ENCODE measurements around the gene UMODL1. TPM values are rescaled to one million over a fixed set of nuclear protein-coding genes. Genes with fewer than 3 reads are reported as not detected.

Gene UMODL1
- total and polyA plus RNA-seq, 9 donors = 0.03 to 0.20 (median 0.04) TPM; not detected in 6

GRCh38 chr21:42027822-42028765 is 43.0 kb upstream of the UMODL1 start:
- Histone ChIP-seq H3K27ac (ENCODE audit: low read length) (peak overlapping the region; percentile 83), H3K4me3 (ENCODE audit: low read length) (no peak overlapping the region), H3K36me3 (ENCODE audit: control insufficient read depth, insufficient read depth, low read length) (no peaks in the 10 kb centered on the region), H3K9me3 (replicated peaks; ENCODE audit: control insufficient read depth, low read depth, low read length) (no peaks in the 10 kb centered on the region), H3K27me3 (ENCODE audit: control insufficient read depth, insufficient read depth, low read length) (peaks cover 10% of the 10 kb centered on the region), H3K4me1 (ENCODE audit: control insufficient read depth, insufficient read depth, low read length) (peaks cover 18% of the 10 kb centered on the region)
- peak; percentile 87 for DNase-seq
- 30% methylated on average over 17 of the region's 26 CpGs for WGBS (ENCODE audit: insufficient coverage)

GRCh38 chr21:42028766-42029425 is 42.2 kb upstream of the UMODL1 start:
- Histone ChIP-seq H3K36me3 (ENCODE audit: control insufficient read depth, insufficient read depth, low read length) (no peaks in the 10 kb centered on the region), H3K4me1 (ENCODE audit: control insufficient read depth, insufficient read depth, low read length) (peaks cover 18% of the 10 kb centered on the region), H3K9me3 (replicated peaks; ENCODE audit: control insufficient read depth, low read depth, low read length) (no peaks in the 10 kb centered on the region), H3K27ac (ENCODE audit: low read length) (peak overlapping the region; percentile 80), H3K27me3 (ENCODE audit: control insufficient read depth, insufficient read depth, low read length) (peaks cover 7% of the 10 kb centered on the region), H3K4me3 (ENCODE audit: low read length) (no peak overlapping the region)
- WGBS (ENCODE audit: insufficient coverage) = 60% methylated on average over 1 of the region's 9 CpGs
- DNase-seq = no peak

GRCh38 chr21:42030311-42030710 is 40.8 kb upstream of the UMODL1 start:
- DNase-seq = no peak
- Histone ChIP-seq H3K4me1 (ENCODE audit: control insufficient read depth, insufficient read depth, low read length) (peaks cover 18% of the 10 kb centered on the region), H3K27me3 (ENCODE audit: control insufficient read depth, insufficient read depth, low read length) (peaks cover 7% of the 10 kb centered on the region), H3K4me3 (ENCODE audit: low read length) (no peak overlapping the region), H3K9me3 (replicated peaks; ENCODE audit: control insufficient read depth, low read depth, low read length) (no peaks in the 10 kb centered on the region), H3K27ac (ENCODE audit: low read length) (no peak overlapping the region), H3K36me3 (ENCODE audit: control insufficient read depth, insufficient read depth, low read length) (no peaks in the 10 kb centered on the region)
- 85% methylated on average over 1 of the region's 4 CpGs for WGBS (ENCODE audit: insufficient coverage)

GRCh38 chr21:42031241-42031640 is 39.9 kb upstream of the UMODL1 start:
- Histone ChIP-seq H3K27ac (ENCODE audit: low read length) (no peak overlapping the region), H3K4me1 (ENCODE audit: control insufficient read depth, insufficient read depth, low read length) (peaks cover 14% of the 10 kb centered on the region), H3K36me3 (ENCODE audit: control insufficient read depth, insufficient read depth, low read length) (no peaks in the 10 kb centered on the region), H3K4me3 (ENCODE audit: low read length) (no peak overlapping the region), H3K9me3 (replicated peaks; ENCODE audit: control insufficient read depth, low read depth, low read length) (no peaks in the 10 kb centered on the region), H3K27me3 (ENCODE audit: control insufficient read depth, insufficient read depth, low read length) (peaks cover 2% of the 10 kb centered on the region)
- DNase-seq = no peak
- 71% methylated on average over 8 of the region's 9 CpGs for WGBS (ENCODE audit: insufficient coverage)

- Histone ChIP-seq H3K36me3 (ENCODE audit: control insufficient read depth, insufficient read depth, low read length) (no peaks in the 10 kb centered on the region), H3K9me3 (replicated peaks; ENCODE audit: control insufficient read depth, low read depth, low read length) (no peaks in the 10 kb centered on the region), H3K27me3 (ENCODE audit: control insufficient read depth, insufficient read depth, low read length) (peaks cover 2% of the 10 kb centered on the region), H3K27ac (ENCODE audit: low read length) (no peak overlapping the region), H3K4me3 (ENCODE audit: low read length) (no peak overlapping the region), H3K4me1 (ENCODE audit: control insufficient read depth, insufficient read depth, low read length) (peaks cover 14% of the 10 kb centered on the region)
- no peak for DNase-seq
- WGBS (ENCODE audit: insufficient coverage) = 88% methylated on average over 4 of the region's 4 CpGs
Measured at GRCh38 chr21:42031816-42032215, 39.3 kb upstream of the UMODL1 start.

GRCh38 chr21:42032266-42032665 is 38.9 kb upstream of the UMODL1 start:
- Histone ChIP-seq H3K9me3 (replicated peaks; ENCODE audit: control insufficient read depth, low read depth, low read length) (no peaks in the 10 kb centered on the region), H3K36me3 (ENCODE audit: control insufficient read depth, insufficient read depth, low read length) (no peaks in the 10 kb centered on the region), H3K27ac (ENCODE audit: low read length) (no peak overlapping the region), H3K27me3 (ENCODE audit: control insufficient read depth, insufficient read depth, low read length) (peaks cover 2% of the 10 kb centered on the region), H3K4me3 (ENCODE audit: low read length) (no peak overlapping the region), H3K4me1 (ENCODE audit: control insufficient read depth, insufficient read depth, low read length) (peaks cover 14% of the 10 kb centered on the region)
- DNase-seq = no peak
- 86% methylated on average over 1 of the region's 2 CpGs for WGBS (ENCODE audit: insufficient coverage)

GRCh38 chr21:42032968-42033367 is 38.1 kb upstream of the UMODL1 start:
- Histone ChIP-seq H3K4me1 (ENCODE audit: control insufficient read depth, insufficient read depth, low read length) (peaks cover 8% of the 10 kb centered on the region), H3K27me3 (ENCODE audit: control insufficient read depth, insufficient read depth, low read length) (peaks cover 2% of the 10 kb centered on the region), H3K9me3 (replicated peaks; ENCODE audit: control insufficient read depth, low read depth, low read length) (no peaks in the 10 kb centered on the region), H3K4me3 (ENCODE audit: low read length) (no peak overlapping the region), H3K27ac (ENCODE audit: low read length) (no peak overlapping the region), H3K36me3 (ENCODE audit: control insufficient read depth, insufficient read depth, low read length) (no peaks in the 10 kb centered on the region)
- WGBS (ENCODE audit: insufficient coverage) = 75% methylated on average over 3 of the region's 3 CpGs
- DNase-seq = no peak

GRCh38 chr21:42036313-42036712 is 34.8 kb upstream of the UMODL1 start:
- peaks cover 6% of the 10 kb centered on the region for H3K4me1 ChIP-seq (ENCODE audit: control insufficient read depth, insufficient read depth, low read length)
- no CpG with 5 or more reads among the region's 2 CpGs for WGBS (ENCODE audit: insufficient coverage)
- H3K9me3 ChIP-seq (replicated peaks; ENCODE audit: control insufficient read depth, low read depth, low read length) = peaks cover 2% of the 10 kb centered on the region
- DNase-seq = no peak
- no peak overlapping the region for H3K4me3 ChIP-seq (ENCODE audit: low read length)
- H3K27ac ChIP-seq (ENCODE audit: low read length) = no peak overlapping the region
- H3K36me3 ChIP-seq (ENCODE audit: control insufficient read depth, insufficient read depth, low read length) = no peaks in the 10 kb centered on the region
- peaks cover 2% of the 10 kb centered on the region for H3K27me3 ChIP-seq (ENCODE audit: control insufficient read depth, insufficient read depth, low read length)

- no peak for DNase-seq
- no peaks in the 10 kb centered on the region for H3K36me3 ChIP-seq (ENCODE audit: control insufficient read depth, insufficient read depth, low read length)
- H3K4me1 ChIP-seq (ENCODE audit: control insufficient read depth, insufficient read depth, low read length) = peaks cover 6% of the 10 kb centered on the region
- no peak overlapping the region for H3K27ac ChIP-seq (ENCODE audit: low read length)
- WGBS (ENCODE audit: insufficient coverage) = 88% methylated on average over 7 of the region's 9 CpGs
- no peaks in the 10 kb centered on the region for H3K27me3 ChIP-seq (ENCODE audit: control insufficient read depth, insufficient read depth, low read length)
- H3K4me3 ChIP-seq (ENCODE audit: low read length) = no peak overlapping the region
- peaks cover 2% of the 10 kb centered on the region for H3K9me3 ChIP-seq (replicated peaks; ENCODE audit: control insufficient read depth, low read depth, low read length)
Measured at GRCh38 chr21:42037516-42037915, 33.6 kb upstream of the UMODL1 start.

- Histone ChIP-seq H3K36me3 (ENCODE audit: control insufficient read depth, insufficient read depth, low read length) (no peaks in the 10 kb centered on the region), H3K4me1 (ENCODE audit: control insufficient read depth, insufficient read depth, low read length) (peaks cover 6% of the 10 kb centered on the region), H3K27ac (ENCODE audit: low read length) (no peak overlapping the region), H3K4me3 (ENCODE audit: low read length) (no peak overlapping the region), H3K27me3 (ENCODE audit: control insufficient read depth, insufficient read depth, low read length) (no peaks in the 10 kb centered on the region), H3K9me3 (replicated peaks; ENCODE audit: control insufficient read depth, low read depth, low read length) (peaks cover 2% of the 10 kb centered on the region)
- DNase-seq = no peak
- WGBS (ENCODE audit: insufficient coverage) = 57% methylated on average over 7 of the region's 12 CpGs
Measured at GRCh38 chr21:42037943-42038342, 33.2 kb upstream of the UMODL1 start.

Measured in muscle of leg (tissue), 11 donors.